ENCODE results near the gene FCN1. TPM values are rescaled to one million over a fixed set of nuclear protein-coding genes. Genes with fewer than 3 reads are reported as not detected.

Gene FCN1
- total and polyA plus RNA-seq, 9 of the 15 experiments (the other 6 are each of a cell fraction or from before 2014, with no cell fraction given) = not detected

- FAIRE-seq (no peak), ATAC-seq (no peak), DNase-seq (ENCODE audit: extremely low read depth in 1 of 4, low spot score in 3 of 4) (peak in 1 of 4 experiments; percentile 8)
- Histone ChIP-seq H3K27me3 (ENCODE audit: control insufficient read depth in 2 of 2, insufficient read depth in 2 of 2, low read length in 2 of 2) (peaks cover 0 to 29% of the 10 kb centered on the region in 2 experiments; a peak in 2 of 5 replicates), H4K20me1 (replicated peaks; ENCODE audit: control insufficient read depth, insufficient read depth, low read length) (no peaks in the 10 kb centered on the region), H3K9ac (ENCODE audit: insufficient read depth in 1 of 2, low read depth in 2 of 2, low read length in 2 of 2) (no peak overlapping the region), H3K9me1 (ENCODE audit: control insufficient read depth, insufficient read depth, low read length) (no peaks in the 10 kb centered on the region), H3K4me3 (no peak overlapping the region), H3K36me3 (ENCODE audit: control insufficient read depth, insufficient read depth, low read length) (no peaks in the 10 kb centered on the region), H3K27ac (ENCODE audit: extremely low read depth, low read depth, low read length) (no peak overlapping the region), H3K79me2 (ENCODE audit: control insufficient read depth, insufficient read depth, low read length) (no peaks in the 10 kb centered on the region; the same call in 2 of the 3 replicates), H2AFZ (ENCODE audit: low read depth, low read length) (no peak overlapping the region), H3K4me2 (ENCODE audit: insufficient read depth, low read length) (no peak overlapping the region), H3K9me3 (replicated peaks; ENCODE audit: control insufficient read depth, insufficient read depth, low read depth, low read length) (no peaks in the 10 kb centered on the region), H3K4me1 (replicated peaks in 1 of 2; ENCODE audit: control insufficient read depth in 2 of 2, insufficient read depth in 2 of 2, low read length in 2 of 2) (no peaks in the 10 kb centered on the region)
- WGBS (ENCODE audit: insufficient coverage, low coverage, missing lambda C conversion rate) = under 1% methylated on average over 24 of the region's 24 CpGs
- TF ChIP-seq, protein P1, sequence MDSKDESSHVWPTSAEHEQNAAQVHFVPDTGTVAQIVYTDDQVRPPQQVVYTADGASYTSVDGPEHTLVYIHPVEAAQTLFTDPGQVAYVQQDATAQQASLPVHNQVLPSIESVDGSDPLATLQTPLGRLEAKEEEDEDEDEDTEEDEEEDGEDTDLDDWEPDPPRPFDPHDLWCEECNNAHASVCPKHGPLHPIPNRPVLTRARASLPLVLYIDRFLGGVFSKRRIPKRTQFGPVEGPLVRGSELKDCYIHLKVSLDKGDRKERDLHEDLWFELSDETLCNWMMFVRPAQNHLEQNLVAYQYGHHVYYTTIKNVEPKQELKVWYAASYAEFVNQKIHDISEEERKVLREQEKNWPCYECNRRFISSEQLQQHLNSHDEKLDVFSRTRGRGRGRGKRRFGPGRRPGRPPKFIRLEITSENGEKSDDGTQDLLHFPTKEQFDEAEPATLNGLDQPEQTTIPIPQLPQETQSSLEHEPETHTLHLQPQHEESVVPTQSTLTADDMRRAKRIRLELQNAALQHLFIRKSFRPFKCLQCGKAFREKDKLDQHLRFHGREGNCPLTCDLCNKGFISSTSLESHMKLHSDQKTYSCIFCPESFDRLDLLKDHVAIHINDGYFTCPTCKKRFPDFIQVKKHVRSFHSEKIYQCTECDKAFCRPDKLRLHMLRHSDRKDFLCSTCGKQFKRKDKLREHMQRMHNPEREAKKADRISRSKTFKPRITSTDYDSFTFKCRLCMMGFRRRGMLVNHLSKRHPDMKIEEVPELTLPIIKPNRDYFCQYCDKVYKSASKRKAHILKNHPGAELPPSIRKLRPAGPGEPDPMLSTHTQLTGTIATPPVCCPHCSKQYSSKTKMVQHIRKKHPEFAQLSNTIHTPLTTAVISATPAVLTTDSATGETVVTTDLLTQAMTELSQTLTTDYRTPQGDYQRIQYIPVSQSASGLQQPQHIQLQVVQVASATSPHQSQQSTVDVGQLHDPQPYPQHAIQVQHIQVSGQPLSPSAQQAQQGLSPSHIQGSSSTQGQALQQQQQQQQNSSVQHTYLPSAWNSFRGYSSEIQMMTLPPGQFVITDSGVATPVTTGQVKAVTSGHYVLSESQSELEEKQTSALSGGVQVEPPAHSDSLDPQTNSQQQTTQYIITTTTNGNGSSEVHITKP (IDR thresholded peaks at IDR 0.05; ENCODE audit: partially characterized antibody) = peak; percentile 68
- TF ChIP-seq CHD2 (IDR thresholded peaks at IDR 0.05; ENCODE audit: low read depth, low read length) = peak; percentile 81
- no peak for TF ChIP-seq NONO (IDR thresholded peaks at IDR 0.05; ENCODE audit: low read depth in 2 of 2, low read length in 1 of 2)
- ChIA-PET POLR2A (interaction anchor here (1.3 kb wide), 1 partner anchor 12 kb away, joined by 3 read pairs; no protein-coding TSS in a partner anchor), CTCF (ENCODE audit: low intra/inter-chr PET ratio) (interaction anchor here (0.7 kb wide), 1 partner anchor 89 kb away, joined by 3 read pairs; no protein-coding TSS in a partner anchor)
- in situ Hi-C loops (cut with MboI) (no loop called here), intact Hi-C loops (cut with micrococcal nuclease) (no loop called here)
- BruUV-seq (replicated peaks) = no TSS peak
Measured at GRCh38 chr9:134872482-134873231, 45.1 kb downstream of the FCN1 start.
